Measurements from ENCODE around the gene MYOG. TPM values are rescaled to one million over a fixed set of nuclear protein-coding genes. Genes with fewer than 3 reads are reported as not detected.

Gene MYOG
- total and polyA plus RNA-seq, 2 experiments from 2014 or later: not detected

GRCh38 chr1:203050826-203051225 is 35.0 kb downstream of the MYOG start:
- peaks cover 56% of the 10 kb centered on the region for H3K4me1 Mint-ChIP-seq
- Histone ChIP-seq H3K4me3 (no peak overlapping the region), H2AFZ (no peak overlapping the region), H3K27me3 (ENCODE audit: insufficient read depth) (no peaks in the 10 kb centered on the region), H3K4me2 (no peak overlapping the region), H3F3A (replicated peaks; ENCODE audit: low read depth) (peaks cover 14% of the 10 kb centered on the region; the same call in 1 of the 2 replicates), H3K27ac (ENCODE audit: low read depth) (no peak overlapping the region), H3K4me1 (ENCODE audit: insufficient read depth) (peaks cover 47% of the 10 kb centered on the region), H3K9me2 (ENCODE audit: insufficient read depth) (no peaks in the 10 kb centered on the region), H4K20me1 (replicated peaks; ENCODE audit: insufficient read depth) (no peaks in the 10 kb centered on the region), H3K79me2 (replicated peaks; ENCODE audit: insufficient read depth) (no peaks in the 10 kb centered on the region), H3K36me3 (ENCODE audit: insufficient read depth) (no peaks in the 10 kb centered on the region)
- H3K9me3 Mint-ChIP-seq: no peaks in the 10 kb centered on the region
- DNase-seq (ENCODE audit: low spot score) (no peak), ATAC-seq (no peak)
- TF ChIP-seq POLR2AphosphoS5 (IDR thresholded peaks at IDR 0.05; ENCODE audit: low read depth): no peak
- no peak for TF ChIP-seq ZNF331 (CRISPR knock-in tag; IDR thresholded peaks at IDR 0.05; ENCODE audit: low read depth)
- no peak for TF ChIP-seq JUNB (IDR thresholded peaks at IDR 0.05; ENCODE audit: unreplicated experiment)
- no peak for TF ChIP-seq EZH2 (IDR thresholded peaks at IDR 0.05; ENCODE audit: low read depth, unreplicated experiment)
- no peak for TF ChIP-seq EZH2phosphoT487 (IDR thresholded peaks at IDR 0.05; ENCODE audit: unreplicated experiment)
- TF ChIP-seq REST (IDR thresholded peaks at IDR 0.05; ENCODE audit: unreplicated experiment): no peak
- TF ChIP-seq, protein P1, sequence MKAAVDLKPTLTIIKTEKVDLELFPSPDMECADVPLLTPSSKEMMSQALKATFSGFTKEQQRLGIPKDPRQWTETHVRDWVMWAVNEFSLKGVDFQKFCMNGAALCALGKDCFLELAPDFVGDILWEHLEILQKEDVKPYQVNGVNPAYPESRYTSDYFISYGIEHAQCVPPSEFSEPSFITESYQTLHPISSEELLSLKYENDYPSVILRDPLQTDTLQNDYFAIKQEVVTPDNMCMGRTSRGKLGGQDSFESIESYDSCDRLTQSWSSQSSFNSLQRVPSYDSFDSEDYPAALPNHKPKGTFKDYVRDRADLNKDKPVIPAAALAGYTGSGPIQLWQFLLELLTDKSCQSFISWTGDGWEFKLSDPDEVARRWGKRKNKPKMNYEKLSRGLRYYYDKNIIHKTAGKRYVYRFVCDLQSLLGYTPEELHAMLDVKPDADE (IDR thresholded peaks at IDR 0.05): no peak
- no peak for TF ChIP-seq CREB1 (CRISPR knock-in tag; IDR thresholded peaks at IDR 0.05; ENCODE audit: low read depth)
- TF ChIP-seq CTCF (conservative IDR thresholded peaks at IDR 0.05; ENCODE audit: low read depth in 2 of 2): no peak
- no peak for TF ChIP-seq ZNF462 (CRISPR knock-in tag; IDR thresholded peaks at IDR 0.05)
- no peak for TF ChIP-seq STAT1 (IDR thresholded peaks at IDR 0.05; ENCODE audit: unreplicated experiment)
- no peak for TF ChIP-seq ZNF114 (CRISPR knock-in tag; IDR thresholded peaks at IDR 0.05)
- no peak for TF ChIP-seq NANOG (IDR thresholded peaks at IDR 0.05; ENCODE audit: borderline replicate concordance)
- no peak overlapping the region for H3K4me3 Mint-ChIP-seq
- H3K27ac Mint-ChIP-seq: no peak overlapping the region
- H3K27me3 Mint-ChIP-seq (ENCODE audit: insufficient read depth, low read depth, poor library complexity): peaks cover 11% of the 10 kb centered on the region
- no peaks in the 10 kb centered on the region; the same call in 2 of the 3 replicates for H3K36me3 Mint-ChIP-seq (ENCODE audit: low read depth)
